WTC11 (cell line): ENCODE results near the gene ZSWIM6.

ENCODE experiments used
- CREB1 ChIP-seq: sonication (generic); formaldehyde crosslinking; IDR thresholded peaks from 2 replicates; pipeline ENCODE4 v1.8.0; 2023; ENCODE audit warnings: mild to moderate bottlenecking, missing genetic modification reagents
- CTCF ChIP-seq: fragments of 200-600 bp; IDR thresholded peaks from 2 replicates; pipeline ENCODE4 v1.8.0; 2022; ENCODE audit warnings: antibody characterized with exemption
- NR2C2 ChIP-seq: sonication (generic); formaldehyde crosslinking; IDR thresholded peaks from 2 replicates; pipeline ENCODE4 v1.8.0; 2022; ENCODE audit warnings: mild to moderate bottlenecking, missing genetic modification reagents
- SP1 ChIP-seq: sonication (generic); formaldehyde crosslinking; conservative IDR thresholded peaks from 2 replicates; pipeline ENCODE4 v1.8.1; 2022; ENCODE audit warnings: missing genetic modification reagents
- TEAD4 ChIP-seq: sonication (generic); formaldehyde crosslinking; IDR thresholded peaks from 2 replicates; pipeline ENCODE4 v1.8.0; 2022; ENCODE audit warnings: mild to moderate bottlenecking, missing genetic modification reagents
- USF2 ChIP-seq: sonication (generic); formaldehyde crosslinking; IDR thresholded peaks from 2 replicates; pipeline ENCODE4 v1.8.1; 2023; ENCODE audit warnings: mild to moderate bottlenecking, missing genetic modification reagents, moderate library complexity
- ZNF232 ChIP-seq: sonication (generic); formaldehyde crosslinking; IDR thresholded peaks from 2 replicates; pipeline ENCODE4 v1.8.0; 2022; ENCODE audit warnings: mild to moderate bottlenecking, missing genetic modification reagents
- ZNF512 ChIP-seq: sonication (generic); formaldehyde crosslinking; IDR thresholded peaks from 2 replicates; pipeline ENCODE4 v1.8.1; 2022; ENCODE audit warnings: missing genetic modification reagents, borderline replicate concordance

- no peak for TF ChIP-seq NR2C2 (CRISPR knock-in tag)
- TF ChIP-seq CTCF, result no peak
- no peak for TF ChIP-seq CREB1 (CRISPR knock-in tag)
- TF ChIP-seq USF2 (CRISPR knock-in tag), result no peak
- no peak for TF ChIP-seq TEAD4 (CRISPR knock-in tag)
- no peak for TF ChIP-seq ZNF512
- TF ChIP-seq SP1 (CRISPR knock-in tag), result no peak
- TF ChIP-seq ZNF232 (CRISPR knock-in tag), result no peak
Measured at GRCh38 chr5:61567337-61567736, 235.3 kb downstream of the ZSWIM6 start.
